HepG2 (cell line): ENCODE results near the gene NUAK1. TPM values are rescaled to one million over a fixed set of nuclear protein-coding genes. Genes with fewer than 3 reads are reported as not detected.

Experiments used
- ATAC-seq: fragments of 200-7000 bp; cut with Tn5 transposase; 3 replicates; pipeline ENCODE4 v1.9.1; 2020; ENCODE audit warnings: mild to moderate bottlenecking, moderate library complexity
- BruUV-seq: library from RNA; stranded (reverse); fragments of 400-500 nt; replicated peaks from 2 replicates; lab custom pipeline; 2021; lab: Mats Ljungman, UMichigan
- CTCF ChIA-PET: fragments of 300-600 bp; formaldehyde crosslinking; extraction: SDS; loops from one replicate; lab custom pipeline; 2021; ENCODE audit warnings: low total read pairs, inconsistent platforms, low intra/inter-chr PET ratio; lab: Yijun Ruan, JAX
- POLR2A ChIA-PET: fragments of 350-600 bp; sonication (Branson Sonifier 250); formaldehyde crosslinking; loops from one replicate; lab custom pipeline; 2020; ENCODE audit warnings: antibody characterized with exemption, inconsistent platforms; lab: Yijun Ruan, JAX
- DNase-seq: peaks from one replicate; pipeline ENCODE4 v3.0.0-alpha.2; 2015; ENCODE audit warnings: low spot score
- FAIRE-seq: peaks from 3 replicates; lab custom pipeline; 2011; peaks lifted over from hg19 to GRCh38; lab: Jason Lieb, UNC
- H2AFZ ChIP-seq: one replicate; pipeline ENCODE4 v1.6.1; 2011; ENCODE audit warnings: low read length, inconsistent platforms
- H3K27ac ChIP-seq: fragments of 300-600 bp; 3 replicates; pipeline ENCODE4 v1.8.0; 2011; ENCODE audit warnings: mixed run types, mild to moderate bottlenecking, mixed read lengths, low read length, inconsistent platforms; ENCODE audit not compliant: insufficient read depth; ENCODE audit errors: extremely low read length
- H3K27me3 ChIP-seq, 2 experiments: fragments of 200-600 bp in 1 of 2; 2 replicates in 1 of 2; 3 replicates in 1 of 2; pipeline versions ENCODE4 v1.6.0 to v1.8.0; 2011; ENCODE audit warnings: low read length in 2 of 2, mild to moderate bottlenecking in 2 of 2, moderate library complexity in 2 of 2, inconsistent platforms in 1 of 2; ENCODE audit not compliant: insufficient read depth in 2 of 2, control insufficient read depth in 1 of 2
- H3K36me3 ChIP-seq, 2 experiments: fragments of 200-600 bp in 1 of 2; replicated peaks in 1 of 2; 2 replicates in 1 of 2; 3 replicates in 1 of 2; pipeline versions ENCODE4 v1.5.1 to v1.8.0; 2011; ENCODE audit warnings: low read length in 2 of 2, inconsistent platforms in 1 of 2; ENCODE audit not compliant: insufficient read depth in 2 of 2, control insufficient read depth in 1 of 2
- H3K4me1 ChIP-seq: 2 replicates; pipeline ENCODE4 v1.5.1; 2012; ENCODE audit warnings: low read length, inconsistent platforms; ENCODE audit not compliant: insufficient read depth
- H3K4me2 ChIP-seq: 2 replicates; pipeline ENCODE4 v1.6.0; 2011; ENCODE audit warnings: low read depth, low read length, inconsistent platforms
- H3K4me3 ChIP-seq, 3 experiments: fragments of 200-600 bp in 1 of 3; sonication (generic), shearing (Covaris generic) in 1 of 3; replicated peaks in 1 of 3; 2 replicates each; pipeline ENCODE4 v1.5.1; 2011 to 2016; ENCODE audit warnings: low read length in 3 of 3, inconsistent platforms in 2 of 3, low read depth in 2 of 3, mild to moderate bottlenecking in 2 of 3, control low read depth in 1 of 3, mixed read lengths in 1 of 3; ENCODE audit not compliant: insufficient read depth in 1 of 3
- H3K79me2 ChIP-seq: one replicate; pipeline ENCODE4 v1.6.1; 2011; ENCODE audit warnings: low read length, inconsistent platforms; ENCODE audit not compliant: insufficient read depth
- H3K9ac ChIP-seq: 2 replicates; pipeline ENCODE4 v1.6.0; 2011; ENCODE audit warnings: mild to moderate bottlenecking, low read depth, low read length, inconsistent platforms; ENCODE audit not compliant: insufficient read depth
- H3K9me3 ChIP-seq: 2 replicates; pipeline ENCODE4 v1.5.1; 2012; ENCODE audit warnings: mild to moderate bottlenecking, low read length
- H4K20me1 ChIP-seq: 2 replicates; pipeline ENCODE4 v1.6.0; 2011; ENCODE audit warnings: inconsistent platforms, mild to moderate bottlenecking, low read length, moderate library complexity; ENCODE audit not compliant: insufficient read depth
- KAT8 ChIP-seq: IDR thresholded peaks from 2 replicates; pipeline ENCODE4 v1.6.1; 2016; ENCODE audit warnings: missing genetic modification reagents, missing compliant biosample characterization
- ZFX ChIP-seq: sonication (generic); formaldehyde crosslinking; IDR thresholded peaks from 2 replicates; pipeline ENCODE4 v1.4.0; 2020; ENCODE audit warnings: mild to moderate bottlenecking, low read depth, missing genetic modification reagents, moderate library complexity
- ZNF224 ChIP-seq: sonication (generic); formaldehyde crosslinking; IDR thresholded peaks from 2 replicates; pipeline ENCODE4 v1.5.0; 2020; ENCODE audit warnings: mild to moderate bottlenecking, missing genetic modification reagents
- WGBS: methylation state at CpG from one replicate; pipeline ENCODE4 v1.1.6; 2017; ENCODE audit warnings: low lambda C conversion rate; 5-methylcytosine and 5-hydroxymethylcytosine counted together
- in situ Hi-C: cut with HindIII; loops from 2 replicates; pipeline ENCODE4 v1.10.0; 2017; ENCODE audit warnings: low pct_unique_long_range_greater_than_20kb; ENCODE audit not compliant: extremely low pct_ligation_motif_present
- intact Hi-C: fragments of 100-400 bp; cut with micrococcal nuclease; formaldehyde crosslinking; loops from one replicate; pipeline ENCODE4 v1.10.0; 2022; ENCODE audit not compliant: unreplicated experiment
- polyA plus RNA-seq, 8 experiments: library from polyadenylated mRNA; depleted of rRNA in 3 of 8; stranded (reverse) in 7 of 8; unstranded in 1 of 8; fragments of >200 nt; fragmentation: Illumina TruSeq in 4 of 8; extraction: Trizol in 4 of 8; gene quantifications; 2 replicates each; pipeline versions ENCODE4 v1.2.1 to v1.2.3, GENCODE V29; 2011 to 2016; ENCODE audit warnings: low read depth in 4 of 8, missing spikeins in 1 of 8, mixed read lengths in 1 of 8; ENCODE audit not compliant: insufficient read depth in 1 of 8
- total RNA-seq, 5 experiments: library from RNA; depleted of rRNA; stranded (reverse); fragments of >200 nt; fragmentation: Illumina TruSeq; extraction: Trizol; gene quantifications; 2 replicates each; pipeline ENCODE4 v1.2.3, GENCODE V29; 2016; ENCODE audit warnings: low read depth in 1 of 5
- TF ChIP-seq, protein P1 (sequence below): sonication (generic); formaldehyde crosslinking; IDR thresholded peaks from 2 replicates; pipeline ENCODE4 v1.4.0; 2020; ENCODE audit warnings: missing genetic modification reagents

The NUAK1 gene
- total and polyA plus RNA-seq, 2 of the 13 experiments (the other 11 are each of a cell fraction or from before 2014, with no cell fraction given): 1.7 to 1.9 TPM

DNA sequence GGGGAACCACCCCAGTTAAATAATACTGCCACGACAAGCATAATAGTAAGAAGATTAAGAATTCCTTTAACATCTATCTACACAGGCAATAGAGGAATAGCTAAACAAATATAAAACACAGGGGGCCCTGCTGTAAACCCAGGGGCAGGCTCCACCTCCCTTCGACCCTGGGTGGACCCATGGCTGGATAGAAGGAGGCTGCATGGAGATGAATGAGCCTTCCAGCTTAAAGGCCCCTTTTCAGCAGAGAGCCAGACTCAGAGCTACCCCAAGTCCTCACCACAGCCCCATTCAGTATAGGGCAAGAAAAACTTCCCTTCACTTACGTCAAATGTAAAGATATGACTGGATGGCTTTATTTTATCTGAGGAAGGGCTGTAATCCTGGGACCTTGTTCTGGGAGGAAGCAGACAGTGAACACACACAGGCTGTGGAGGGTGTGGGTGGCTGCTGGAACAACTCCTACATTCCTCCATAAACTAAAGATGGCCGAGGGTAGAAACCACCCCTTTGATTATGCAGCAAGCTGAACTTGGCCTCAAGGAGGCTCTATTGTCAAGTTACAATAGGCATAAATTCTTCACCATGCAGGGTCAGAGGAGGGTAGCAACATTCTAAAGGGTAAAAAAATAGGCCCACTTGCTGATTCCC, 30.4 kb downstream of the NUAK1 start:
- no TSS peak for BruUV-seq
- Histone ChIP-seq H3K9ac (no peak overlapping the region), H3K4me1 (peaks cover 66% of the 10 kb centered on the region), H3K4me3 (no peak overlapping the region), H3K79me2 (no peaks in the 10 kb centered on the region)
- TF ChIP-seq ZFX (CRISPR knock-in tag): peak; percentile 18; the same call in 1 of the 2 replicates
- TF ChIP-seq, protein P1, sequence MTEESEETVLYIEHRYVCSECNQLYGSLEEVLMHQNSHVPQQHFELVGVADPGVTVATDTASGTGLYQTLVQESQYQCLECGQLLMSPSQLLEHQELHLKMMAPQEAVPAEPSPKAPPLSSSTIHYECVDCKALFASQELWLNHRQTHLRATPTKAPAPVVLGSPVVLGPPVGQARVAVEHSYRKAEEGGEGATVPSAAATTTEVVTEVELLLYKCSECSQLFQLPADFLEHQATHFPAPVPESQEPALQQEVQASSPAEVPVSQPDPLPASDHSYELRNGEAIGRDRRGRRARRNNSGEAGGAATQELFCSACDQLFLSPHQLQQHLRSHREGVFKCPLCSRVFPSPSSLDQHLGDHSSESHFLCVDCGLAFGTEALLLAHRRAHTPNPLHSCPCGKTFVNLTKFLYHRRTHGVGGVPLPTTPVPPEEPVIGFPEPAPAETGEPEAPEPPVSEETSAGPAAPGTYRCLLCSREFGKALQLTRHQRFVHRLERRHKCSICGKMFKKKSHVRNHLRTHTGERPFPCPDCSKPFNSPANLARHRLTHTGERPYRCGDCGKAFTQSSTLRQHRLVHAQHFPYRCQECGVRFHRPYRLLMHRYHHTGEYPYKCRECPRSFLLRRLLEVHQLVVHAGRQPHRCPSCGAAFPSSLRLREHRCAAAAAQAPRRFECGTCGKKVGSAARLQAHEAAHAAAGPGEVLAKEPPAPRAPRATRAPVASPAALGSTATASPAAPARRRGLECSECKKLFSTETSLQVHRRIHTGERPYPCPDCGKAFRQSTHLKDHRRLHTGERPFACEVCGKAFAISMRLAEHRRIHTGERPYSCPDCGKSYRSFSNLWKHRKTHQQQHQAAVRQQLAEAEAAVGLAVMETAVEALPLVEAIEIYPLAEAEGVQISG (CRISPR knock-in tag): no peak
- TF ChIP-seq, all 625 proteins: peak for 1
- intact Hi-C loops: no loop called here
- Histone ChIP-seq H4K20me1 (no peaks in the 10 kb centered on the region), H3K27me3 (no peaks in the 10 kb centered on the region), H2AFZ (no peak overlapping the region), H3K36me3 (no peaks in the 10 kb centered on the region), H3K27ac (no peak overlapping the region), H3K9me3 (no peaks in the 10 kb centered on the region), H3K4me2 (peak overlapping the region; percentile 33; the same call in 1 of the 2 replicates)
- FAIRE-seq (no peak), DNase-seq (no peak), ATAC-seq (peak; percentile 77)
- in situ Hi-C loops: no loop called here
- 43% methylated on average over 4 of the region's 4 CpGs for WGBS
- ChIA-PET POLR2A (interaction anchor here (1.3 to 2.0 kb wide), 5 partner anchors 9 to 31 kb away, joined by 3 to 9 read pairs (median 5); partner anchors contain the start of gene NUAK1), CTCF (no interaction called here)

DNA sequence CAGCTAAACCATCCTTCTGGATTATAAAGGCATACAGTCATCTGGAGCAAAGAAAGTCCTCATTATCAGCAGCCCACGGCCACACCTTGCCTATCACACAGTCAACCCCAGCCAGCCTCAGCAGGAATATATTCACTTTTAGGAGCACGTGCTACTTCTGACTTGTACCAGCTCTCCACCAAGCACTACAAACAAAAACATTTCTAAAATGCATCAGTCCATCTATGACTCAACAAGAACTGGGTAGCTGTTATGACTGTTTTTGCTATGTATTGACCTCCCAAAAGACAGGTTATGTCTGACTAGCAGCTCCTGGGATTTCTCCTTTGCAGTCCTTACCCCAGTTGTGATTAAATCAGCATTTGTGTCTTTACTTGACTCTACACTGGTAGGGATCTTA, 31.2 kb downstream of the NUAK1 start:
- Histone ChIP-seq H3K4me1 (peaks cover 59% of the 10 kb centered on the region), H3K4me3 (no peak overlapping the region), H4K20me1 (no peaks in the 10 kb centered on the region), H3K27ac (no peak overlapping the region), H3K4me2 (no peak overlapping the region), H3K27me3 (no peaks in the 10 kb centered on the region), H3K36me3 (no peaks in the 10 kb centered on the region; a peak in 1 of 5 replicates), H3K9me3 (no peaks in the 10 kb centered on the region), H3K9ac (no peak overlapping the region), H3K79me2 (no peaks in the 10 kb centered on the region), H2AFZ (no peak overlapping the region)
- ATAC-seq (no peak), DNase-seq (no peak), FAIRE-seq (no peak)
- ChIA-PET POLR2A (interaction anchor here (1.3 to 2.0 kb wide), 5 partner anchors 9 to 32 kb away, joined by 3 to 9 read pairs (median 5); partner anchors contain the start of gene NUAK1), CTCF (no interaction called here)
- no peak for TF ChIP-seq KAT8
- TF ChIP-seq ZNF224 (CRISPR knock-in tag): no peak
- BruUV-seq: no TSS peak
- WGBS: 83% methylated on average over 2 of the region's 2 CpGs
- in situ Hi-C loops: no loop called here
- intact Hi-C loops: no loop called here
